ENCODE measurements around the gene NPTXR. TPM values are rescaled to one million over a fixed set of nuclear protein-coding genes. Genes with fewer than 3 reads are reported as not detected.

The NPTXR gene
- total and polyA plus RNA-seq, 2 donors (not counting 3 experiments of a cell fraction or from before 2014, with no cell fraction given), result 0.37 to 0.73 TPM

GRCh38 chr22:38842512-38843200 is 1.2 kb downstream of the NPTXR start:
- Histone ChIP-seq H3K36me3 (ENCODE audit: control insufficient read depth in 2 of 2, extremely low read depth in 1 of 2, insufficient read depth in 2 of 2, low read length in 2 of 2) (no peaks in the 10 kb centered on the region), H3K79me2 (ENCODE audit: control insufficient read depth, insufficient read depth, low read length) (no peaks in the 10 kb centered on the region), H2AFZ (ENCODE audit: low read depth, low read length) (peak overlapping the region; percentile 70), H3K4me1 (ENCODE audit: control insufficient read depth, extremely low read depth, insufficient read depth, low read length) (peaks cover 3% of the 10 kb centered on the region), H3K27ac (ENCODE audit: insufficient read depth, low read depth, low read length) (no peak overlapping the region), H3K4me2 (ENCODE audit: insufficient read depth, low read length) (peak overlapping the region; percentile 4), H3K9me3 (replicated peaks; ENCODE audit: control insufficient read depth, insufficient read depth, low read length) (no peaks in the 10 kb centered on the region), H3K27me3 (ENCODE audit: control insufficient read depth in 2 of 2, insufficient read depth in 2 of 2, low read length in 2 of 2) (peaks cover 19 to 26% of the 10 kb centered on the region in 2 experiments), H4K20me1 (replicated peaks; ENCODE audit: control insufficient read depth, extremely low read depth, insufficient read depth, low read length) (no peaks in the 10 kb centered on the region), H3K9ac (replicated peaks; ENCODE audit: extremely low read depth, insufficient read depth, low read length) (no peak overlapping the region), H3K4me3 (replicated peaks in 1 of 3; ENCODE audit: insufficient read depth in 1 of 3, low read depth in 1 of 3, low read length in 3 of 3) (no peak overlapping the region), H3K9me1 (replicated peaks; ENCODE audit: control insufficient read depth, extremely low read depth, insufficient read depth, low read length) (no peaks in the 10 kb centered on the region)
- BruUV-seq (replicated peaks), result no TSS peak
- intact Hi-C loops (cut with micrococcal nuclease) (loop anchor here (1.0 kb wide), 1 partner anchor 73 kb away; no protein-coding TSS in a partner anchor), dilution Hi-C loops (cut with MboI; ENCODE audit: extremely low pct_ligation_motif_present, low sequenced_read_pairs) (no loop called here)
- TF ChIP-seq MAX (IDR thresholded peaks at IDR 0.05; ENCODE audit: insufficient read depth, insufficient read length) (no peak), POLR2AphosphoS5 (IDR thresholded peaks at IDR 0.05; ENCODE audit: insufficient read depth, low read depth, low read length) (no peak), GATA2 (IDR thresholded peaks at IDR 0.05; ENCODE audit: insufficient read depth, insufficient read length, low read depth, low read length) (no peak), MYC (IDR thresholded peaks at IDR 0.05; ENCODE audit: low read depth, low read length) (no peak), FOS (IDR thresholded peaks at IDR 0.05; ENCODE audit: borderline replicate concordance, insufficient read depth, low read length) (no peak), POLR2A (IDR thresholded peaks at IDR 0.05; ENCODE audit: low read depth, low read length) (no peak), EZH2 (IDR thresholded peaks at IDR 0.05; ENCODE audit: borderline replicate concordance, low read depth, low read length, severe bottlenecking) (peak; percentile 20)
- FAIRE-seq (no peak), DNase-seq (ENCODE audit: low read depth, low spot score) (no peak)
- ChIA-PET POLR2A (interaction anchor here (0.5 to 1.1 kb wide), 2 partner anchors 8 to 477 kb away, joined by 3 read pairs; partner anchors contain the start of gene RPL3), CTCF (interaction anchor here (0.6 to 14.8 kb wide), 9 partner anchors 16 to 791 kb away, joined by 3 to 198 read pairs (median 4); no protein-coding TSS in a partner anchor)
